GM23338 (cell line): ENCODE results near the gene NEURL1B. TPM values are rescaled to one million over a fixed set of nuclear protein-coding genes. Genes with fewer than 3 reads are reported as not detected.
A peak's percentile ranks its signal among the peaks of the same experiment; 100 is the strongest.

Experiments
- ATAC-seq: fragments of 200-7000 bp; cut with Tn5 transposase; 3 replicates; pipeline ENCODE4 v1.9.1; 2020
- DNase-seq: peaks from one replicate; pipeline ENCODE4 v3.0.0-alpha.2; 2015; ENCODE audit warnings: low spot score
- H2AFZ ChIP-seq: fragments of 200-600 bp; sonication (generic); 2 replicates; pipeline ENCODE4 v1.8.0; 2016; ENCODE audit warnings: antibody characterized with exemption, mild to moderate bottlenecking, moderate library complexity
- H3F3A ChIP-seq: fragments of 200-600 bp; sonication (generic); replicated peaks from 2 replicates; pipeline ENCODE4 v1.8.0; 2017; ENCODE audit warnings: antibody characterized with exemption, mixed run types, low read depth
- H3K27ac ChIP-seq: fragments of 200-600 bp; sonication (generic); 2 replicates; pipeline ENCODE4 v1.6.1; 2016; ENCODE audit warnings: low read depth
- H3K27me3 ChIP-seq: fragments of 200-600 bp; sonication (generic); 2 replicates; pipeline ENCODE4 v1.8.0; 2016; ENCODE audit warnings: mild to moderate bottlenecking, mixed run types, moderate library complexity; ENCODE audit not compliant: insufficient read depth
- H3K36me3 ChIP-seq: fragments of 200-600 bp; sonication (generic); 2 replicates; pipeline ENCODE4 v1.8.0; 2016; ENCODE audit warnings: mild to moderate bottlenecking; ENCODE audit not compliant: insufficient read depth
- H3K4me1 ChIP-seq: fragments of 200-600 bp; sonication (generic); 2 replicates; pipeline ENCODE4 v1.8.0; 2016; ENCODE audit warnings: mild to moderate bottlenecking, moderate library complexity; ENCODE audit not compliant: insufficient read depth
- H3K4me2 ChIP-seq: fragments of 200-600 bp; sonication (generic); 2 replicates; pipeline ENCODE4 v1.7.1; 2017; ENCODE audit warnings: mixed run types
- H3K4me3 ChIP-seq: fragments of 200-600 bp; sonication (generic); 2 replicates; pipeline ENCODE4 v1.6.1; 2016; ENCODE audit warnings: mixed run types
- H3K79me2 ChIP-seq: fragments of 200-600 bp; sonication (generic); replicated peaks from 2 replicates; pipeline ENCODE4 v1.8.0; 2017; ENCODE audit warnings: mild to moderate bottlenecking; ENCODE audit not compliant: insufficient read depth
- H3K9me2 ChIP-seq: fragments of 200-600 bp; sonication (generic); 2 replicates; pipeline ENCODE4 v1.8.0; 2017; ENCODE audit not compliant: insufficient read depth
- H4K20me1 ChIP-seq: fragments of 200-600 bp; sonication (generic); replicated peaks from 2 replicates; pipeline ENCODE4 v1.8.0; 2017; ENCODE audit warnings: mild to moderate bottlenecking; ENCODE audit not compliant: insufficient read depth
- H3K27ac Mint-ChIP-seq: 2 replicates; pipeline ENCODE4 v1.8.0; 2020; ENCODE audit warnings: inconsistent platforms, mild to moderate bottlenecking, moderate library complexity, mixed read lengths
- H3K27me3 Mint-ChIP-seq: 3 replicates; pipeline ENCODE4 v1.8.0; 2022; ENCODE audit warnings: low read depth, mild to moderate bottlenecking, moderate library complexity, mixed read lengths, inconsistent platforms; ENCODE audit not compliant: insufficient read depth, poor library complexity
- H3K36me3 Mint-ChIP-seq: 3 replicates; pipeline ENCODE4 v1.8.0; 2021; ENCODE audit warnings: low read depth, mild to moderate bottlenecking, inconsistent platforms, moderate library complexity, mixed read lengths
- H3K4me1 Mint-ChIP-seq: 3 replicates; pipeline ENCODE4 v1.8.0; 2020; ENCODE audit warnings: mild to moderate bottlenecking, inconsistent platforms, mixed read lengths
- H3K4me3 Mint-ChIP-seq: 3 replicates; pipeline ENCODE4 v1.8.0; 2021; ENCODE audit warnings: moderate library complexity, mild to moderate bottlenecking, inconsistent platforms, mixed read lengths
- H3K9me3 Mint-ChIP-seq: 3 replicates; pipeline ENCODE4 v1.8.0; 2020; ENCODE audit warnings: moderate library complexity, mild to moderate bottlenecking, inconsistent platforms, mixed read lengths
- CREB1 ChIP-seq: fragments of 250-450 bp; sonication (Bioruptor Pico); IDR thresholded peaks from 2 replicates; pipeline ENCODE4 v1.5.0; 2020; ENCODE audit warnings: low read depth, mild to moderate bottlenecking, moderate library complexity
- CTCF ChIP-seq, 2 experiments: fragments of 200-600 bp in 1 of 2; sonication (generic) in 1 of 2; conservative IDR thresholded peaks; 2 replicates each; pipeline versions ENCODE4 v1.5.1 to v1.6.1; 2016 to 2017; ENCODE audit warnings: antibody characterized with exemption in 2 of 2, low read depth in 2 of 2, mild to moderate bottlenecking in 2 of 2, moderate library complexity in 1 of 2
- EZH2phosphoT487 ChIP-seq: fragments of 200-600 bp; sonication (generic); IDR thresholded peaks from one replicate; pipeline ENCODE4 v1.8.1; 2018; ENCODE audit warnings: antibody characterized with exemption; ENCODE audit not compliant: unreplicated experiment
- NANOG ChIP-seq: IDR thresholded peaks from 2 replicates; pipeline ENCODE4 v1.6.1; 2016; ENCODE audit warnings: antibody characterized with exemption, borderline replicate concordance
- POLR2AphosphoS5 ChIP-seq: IDR thresholded peaks from 2 replicates; pipeline ENCODE4 v1.6.1; 2016; ENCODE audit warnings: antibody characterized with exemption, low read depth
- ZNF114 ChIP-seq: fragments of 250-450 bp; sonication (Bioruptor Pico); IDR thresholded peaks from 2 replicates; pipeline ENCODE4 v1.5.0; 2020; ENCODE audit warnings: mild to moderate bottlenecking, moderate library complexity
- polyA plus RNA-seq: library from polyadenylated mRNA; unstranded; fragments of >200 nt; fragmentation: Nextera tagmentation; extraction: Ambion mirVana; gene quantifications from 2 replicates; pipeline ENCODE4 v1.2.1, GENCODE V29; 2016
- total RNA-seq: library from RNA; depleted of rRNA; stranded (reverse); fragments of >200 nt; shearing (Covaris generic); gene quantifications from 2 replicates; pipeline ENCODE4 v1.2.3, GENCODE V29; 2014
- TF ChIP-seq, protein P1 (sequence below): fragments of 250-450 bp; sonication (Bioruptor Pico); IDR thresholded peaks from 2 replicates; pipeline ENCODE4 v1.5.0; 2020; ENCODE audit warnings: mild to moderate bottlenecking, moderate library complexity
- TF ChIP-seq, protein P2 (sequence below): IDR thresholded peaks from 2 replicates; pipeline ENCODE4 v1.6.1; 2016; ENCODE audit warnings: antibody characterized with exemption

The NEURL1B gene
- total and polyA plus RNA-seq, 2 experiments from 2014 or later, result 1.9 to 13.3 TPM

DNA sequence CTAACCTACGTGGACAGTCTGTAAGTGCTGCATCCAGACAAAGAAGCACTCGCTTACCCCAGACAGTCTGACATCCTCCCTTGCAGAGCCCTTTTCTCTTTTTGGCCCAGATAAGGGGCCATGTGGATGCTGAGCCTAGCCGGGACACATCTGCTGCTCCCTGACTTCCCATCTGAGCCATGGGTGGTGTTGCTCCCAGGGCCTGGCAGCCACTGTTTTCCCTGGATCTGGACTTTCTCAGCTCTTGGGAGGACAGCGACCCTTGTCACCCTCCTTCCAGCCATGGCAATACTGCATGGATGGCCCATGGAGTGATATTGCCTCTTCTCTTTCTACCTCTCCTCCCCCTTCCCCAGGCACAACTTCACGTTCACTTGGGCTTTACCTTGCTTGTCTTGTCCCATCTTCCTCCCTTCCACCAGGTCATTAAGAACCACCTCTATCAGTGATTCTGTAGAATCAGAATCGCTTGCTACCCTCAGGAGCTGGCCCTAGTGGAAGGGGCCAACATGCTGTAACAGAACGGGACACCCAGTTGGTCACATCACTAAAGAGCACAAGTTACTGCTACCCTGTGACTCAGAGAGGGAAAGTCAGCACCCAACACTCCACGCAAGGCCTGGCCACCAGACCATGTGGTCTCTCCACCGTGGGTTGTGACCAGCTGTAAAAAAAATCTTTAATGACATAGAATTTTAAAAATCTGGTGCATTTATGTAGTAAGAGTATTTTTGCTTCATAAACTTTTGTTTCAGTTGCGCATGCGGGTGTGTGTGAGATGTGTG is 4.4 kb downstream of the NEURL1B start (continued):
- TF ChIP-seq, protein P1, sequence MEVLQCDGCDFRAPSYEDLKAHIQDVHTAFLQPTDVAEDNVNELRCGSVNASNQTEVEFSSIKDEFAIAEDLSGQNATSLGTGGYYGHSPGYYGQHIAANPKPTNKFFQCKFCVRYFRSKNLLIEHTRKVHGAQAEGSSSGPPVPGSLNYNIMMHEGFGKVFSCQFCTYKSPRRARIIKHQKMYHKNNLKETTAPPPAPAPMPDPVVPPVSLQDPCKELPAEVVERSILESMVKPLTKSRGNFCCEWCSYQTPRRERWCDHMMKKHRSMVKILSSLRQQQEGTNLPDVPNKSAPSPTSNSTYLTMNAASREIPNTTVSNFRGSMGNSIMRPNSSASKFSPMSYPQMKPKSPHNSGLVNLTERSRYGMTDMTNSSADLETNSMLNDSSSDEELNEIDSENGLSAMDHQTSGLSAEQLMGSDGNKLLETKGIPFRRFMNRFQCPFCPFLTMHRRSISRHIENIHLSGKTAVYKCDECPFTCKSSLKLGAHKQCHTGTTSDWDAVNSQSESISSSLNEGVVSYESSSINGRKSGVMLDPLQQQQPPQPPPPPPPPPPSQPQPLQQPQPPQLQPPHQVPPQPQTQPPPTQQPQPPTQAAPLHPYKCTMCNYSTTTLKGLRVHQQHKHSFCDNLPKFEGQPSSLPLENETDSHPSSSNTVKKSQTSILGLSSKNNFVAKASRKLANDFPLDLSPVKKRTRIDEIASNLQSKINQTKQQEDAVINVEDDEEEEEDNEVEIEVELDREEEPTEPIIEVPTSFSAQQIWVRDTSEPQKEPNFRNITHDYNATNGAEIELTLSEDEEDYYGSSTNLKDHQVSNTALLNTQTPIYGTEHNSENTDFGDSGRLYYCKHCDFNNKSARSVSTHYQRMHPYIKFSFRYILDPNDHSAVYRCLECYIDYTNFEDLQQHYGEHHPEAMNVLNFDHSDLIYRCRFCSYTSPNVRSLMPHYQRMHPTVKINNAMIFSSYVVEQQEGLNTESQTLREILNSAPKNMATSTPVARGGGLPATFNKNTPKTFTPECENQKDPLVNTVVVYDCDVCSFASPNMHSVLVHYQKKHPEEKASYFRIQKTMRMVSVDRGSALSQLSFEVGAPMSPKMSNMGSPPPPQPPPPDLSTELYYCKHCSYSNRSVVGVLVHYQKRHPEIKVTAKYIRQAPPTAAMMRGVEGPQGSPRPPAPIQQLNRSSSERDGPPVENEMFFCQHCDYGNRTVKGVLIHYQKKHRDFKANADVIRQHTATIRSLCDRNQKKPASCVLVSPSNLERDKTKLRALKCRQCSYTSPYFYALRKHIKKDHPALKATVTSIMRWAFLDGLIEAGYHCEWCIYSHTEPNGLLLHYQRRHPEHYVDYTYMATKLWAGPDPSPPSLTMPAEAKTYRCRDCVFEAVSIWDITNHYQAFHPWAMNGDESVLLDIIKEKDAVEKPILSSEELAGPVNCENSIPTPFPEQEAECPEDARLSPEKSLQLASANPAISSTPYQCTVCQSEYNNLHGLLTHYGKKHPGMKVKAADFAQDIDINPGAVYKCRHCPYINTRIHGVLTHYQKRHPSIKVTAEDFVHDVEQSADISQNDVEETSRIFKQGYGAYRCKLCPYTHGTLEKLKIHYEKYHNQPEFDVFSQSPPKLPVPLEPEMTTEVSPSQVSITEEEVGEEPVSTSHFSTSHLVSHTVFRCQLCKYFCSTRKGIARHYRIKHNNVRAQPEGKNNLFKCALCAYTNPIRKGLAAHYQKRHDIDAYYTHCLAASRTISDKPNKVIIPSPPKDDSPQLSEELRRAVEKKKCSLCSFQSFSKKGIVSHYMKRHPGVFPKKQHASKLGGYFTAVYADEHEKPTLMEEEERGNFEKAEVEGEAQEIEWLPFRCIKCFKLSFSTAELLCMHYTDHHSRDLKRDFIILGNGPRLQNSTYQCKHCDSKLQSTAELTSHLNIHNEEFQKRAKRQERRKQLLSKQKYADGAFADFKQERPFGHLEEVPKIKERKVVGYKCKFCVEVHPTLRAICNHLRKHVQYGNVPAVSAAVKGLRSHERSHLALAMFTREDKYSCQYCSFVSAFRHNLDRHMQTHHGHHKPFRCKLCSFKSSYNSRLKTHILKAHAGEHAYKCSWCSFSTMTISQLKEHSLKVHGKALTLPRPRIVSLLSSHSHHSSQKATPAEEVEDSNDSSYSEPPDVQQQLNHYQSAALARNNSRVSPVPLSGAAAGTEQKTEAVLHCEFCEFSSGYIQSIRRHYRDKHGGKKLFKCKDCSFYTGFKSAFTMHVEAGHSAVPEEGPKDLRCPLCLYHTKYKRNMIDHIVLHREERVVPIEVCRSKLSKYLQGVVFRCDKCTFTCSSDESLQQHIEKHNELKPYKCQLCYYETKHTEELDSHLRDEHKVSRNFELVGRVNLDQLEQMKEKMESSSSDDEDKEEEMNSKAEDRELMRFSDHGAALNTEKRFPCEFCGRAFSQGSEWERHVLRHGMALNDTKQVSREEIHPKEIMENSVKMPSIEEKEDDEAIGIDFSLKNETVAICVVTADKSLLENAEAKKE (CRISPR knock-in tag), result no peak
- TF ChIP-seq EZH2phosphoT487 (no peak), CREB1 (no peak), ZNF114 (CRISPR knock-in tag) (no peak), NANOG (no peak)
- TF ChIP-seq, protein P2, sequence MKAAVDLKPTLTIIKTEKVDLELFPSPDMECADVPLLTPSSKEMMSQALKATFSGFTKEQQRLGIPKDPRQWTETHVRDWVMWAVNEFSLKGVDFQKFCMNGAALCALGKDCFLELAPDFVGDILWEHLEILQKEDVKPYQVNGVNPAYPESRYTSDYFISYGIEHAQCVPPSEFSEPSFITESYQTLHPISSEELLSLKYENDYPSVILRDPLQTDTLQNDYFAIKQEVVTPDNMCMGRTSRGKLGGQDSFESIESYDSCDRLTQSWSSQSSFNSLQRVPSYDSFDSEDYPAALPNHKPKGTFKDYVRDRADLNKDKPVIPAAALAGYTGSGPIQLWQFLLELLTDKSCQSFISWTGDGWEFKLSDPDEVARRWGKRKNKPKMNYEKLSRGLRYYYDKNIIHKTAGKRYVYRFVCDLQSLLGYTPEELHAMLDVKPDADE, result no peak

DNA sequence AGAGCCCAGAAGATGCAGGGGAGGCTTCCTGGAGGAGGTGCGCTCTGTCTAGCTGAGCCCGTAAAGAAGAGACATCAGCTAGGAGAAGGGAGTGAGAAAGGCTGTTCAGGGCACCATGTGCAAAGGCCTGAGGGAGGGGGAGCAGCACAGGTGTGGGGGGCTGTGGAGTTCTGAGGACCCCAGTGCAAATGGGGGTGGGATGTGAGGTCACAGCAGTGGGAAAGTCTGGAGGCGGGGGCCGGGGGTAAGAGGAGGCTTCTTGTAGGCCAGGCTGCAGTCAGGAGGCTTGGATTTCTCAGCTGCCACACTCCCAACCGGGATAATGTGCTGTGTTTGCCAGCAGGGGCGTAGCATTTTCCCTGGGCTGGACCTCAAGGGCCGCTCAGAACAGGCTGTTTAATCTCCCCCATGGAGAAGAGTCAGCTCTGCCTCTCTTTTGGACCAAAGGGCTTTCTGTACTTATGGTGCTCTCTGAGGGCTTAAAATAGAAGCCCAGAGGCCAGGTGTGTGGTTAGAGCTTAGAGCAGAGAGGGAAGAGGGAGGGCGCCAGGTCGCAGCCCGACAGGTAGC is 5.7 kb downstream of the NEURL1B start:
- H3K27me3 ChIP-seq, result peaks cover 13% of the 10 kb centered on the region
- peaks cover 4% of the 10 kb centered on the region for H4K20me1 ChIP-seq
- no peak overlapping the region for H3K27ac ChIP-seq
- Mint-ChIP-seq H3K36me3 (no peaks in the 10 kb centered on the region), H3K9me3 (no peaks in the 10 kb centered on the region), H3K4me3 (no peak overlapping the region; the same call in 2 of the 3 replicates), H3K27me3 (peaks cover 17% of the 10 kb centered on the region), H3K4me1 (peaks cover 47% of the 10 kb centered on the region), H3K27ac (no peak overlapping the region)
- no peak overlapping the region for H2AFZ ChIP-seq
- H3K4me3 ChIP-seq, result no peak overlapping the region
- ATAC-seq (peak; percentile 89), DNase-seq (peak; percentile 77)
- H3K4me2 ChIP-seq, result 0 out of 2 replicates have a peak overlapping the region, but pooled peaks have one; percentile 26
- 0 out of 2 replicates have a peak, but pooled peaks cover 3% of the 10 kb centered on the region for H3K79me2 ChIP-seq
- no peaks in the 10 kb centered on the region for H3F3A ChIP-seq
- peak; percentile 46 to 53 for TF ChIP-seq CTCF (conservative IDR thresholded peaks at IDR 0.05; ENCODE audit: low read depth in 2 of 2)
- no peak for TF ChIP-seq POLR2AphosphoS5
- no peak for TF ChIP-seq ZNF114 (CRISPR knock-in tag)
- H3K4me1 ChIP-seq, result peaks cover 29% of the 10 kb centered on the region
- H3K9me2 ChIP-seq, result no peaks in the 10 kb centered on the region
- H3K36me3 ChIP-seq, result no peaks in the 10 kb centered on the region
